Measurements from ENCODE around the gene HMGB1. TPM values are rescaled to one million over a fixed set of nuclear protein-coding genes. Genes with fewer than 3 reads are reported as not detected.

Gene HMGB1
- total RNA-seq, 1 donor from 2014 or later, result 230 TPM

DNA sequence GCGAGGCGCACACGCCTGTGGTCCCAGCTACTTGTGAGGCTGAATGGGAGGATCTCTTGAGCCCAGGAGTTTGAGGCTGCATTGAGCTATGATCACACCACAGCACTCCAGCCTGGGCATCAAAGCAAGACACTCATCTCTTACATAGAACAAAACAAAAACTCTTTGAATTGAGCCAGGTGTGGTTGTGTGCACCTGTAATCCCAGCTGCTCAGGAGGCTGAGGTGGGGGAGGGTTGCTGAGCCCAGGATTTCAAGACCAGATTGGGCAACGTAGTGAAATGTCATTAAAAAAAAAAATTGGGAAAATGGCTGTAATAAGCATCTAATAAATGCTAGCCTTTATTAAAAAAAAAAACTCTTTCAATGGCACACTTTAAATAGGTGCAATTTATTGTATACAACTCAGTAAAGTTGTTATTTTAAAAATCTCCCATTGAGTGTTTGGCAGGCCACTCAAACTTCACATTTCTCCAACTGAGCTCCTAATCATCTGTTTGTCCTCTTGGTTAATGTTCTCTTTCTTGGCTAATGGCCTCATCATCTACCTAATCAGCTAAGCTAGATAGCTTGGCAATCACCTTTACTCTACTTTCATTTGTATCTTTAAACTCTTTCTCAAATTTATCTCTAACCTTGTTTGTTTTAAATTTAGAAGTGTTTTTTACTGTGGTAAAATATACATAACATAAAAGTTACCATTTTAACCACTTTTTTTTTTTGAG, 28.1 kb upstream of the HMGB1 start:
- Mint-ChIP-seq H3K4me3 (ENCODE audit: unreplicated experiment) (no peak overlapping the region), H3K9me3 (ENCODE audit: unreplicated experiment) (no peaks in the 10 kb centered on the region), H3K27me3 (ENCODE audit: unreplicated experiment) (peaks cover 3% of the 10 kb centered on the region), H3K27ac (ENCODE audit: unreplicated experiment) (no peak overlapping the region), H3K36me3 (ENCODE audit: low read depth, unreplicated experiment) (no peaks in the 10 kb centered on the region), H3K4me1 (ENCODE audit: unreplicated experiment) (no peaks in the 10 kb centered on the region)
- no peak for TF ChIP-seq CTCF (IDR thresholded peaks at IDR 0.05; ENCODE audit: unreplicated experiment)
- no peak for DNase-seq (ENCODE audit: low spot score)

DNA sequence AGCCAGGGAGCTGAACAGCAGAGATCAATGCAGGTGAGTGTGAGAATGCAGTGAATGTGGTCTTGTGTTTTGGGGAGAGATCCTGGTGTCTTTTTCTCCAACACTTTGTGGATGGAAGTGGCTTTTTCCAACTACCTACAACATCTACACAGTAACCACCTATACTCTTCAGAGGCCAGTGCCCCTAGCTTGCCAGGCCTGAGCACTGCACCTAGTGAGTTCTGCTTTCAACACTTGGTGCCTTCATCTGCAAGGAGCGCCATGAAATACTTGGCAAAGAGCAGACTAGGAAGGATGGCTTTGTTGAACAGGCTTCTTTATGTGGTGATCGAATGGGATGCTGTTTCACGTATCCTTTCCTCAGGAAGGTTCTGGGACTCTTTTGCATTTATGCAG, 21.3 kb upstream of the HMGB1 start:
- TF ChIP-seq CTCF (IDR thresholded peaks at IDR 0.05; ENCODE audit: unreplicated experiment), result no peak
- Mint-ChIP-seq H3K9me3 (ENCODE audit: unreplicated experiment) (no peaks in the 10 kb centered on the region), H3K36me3 (ENCODE audit: low read depth, unreplicated experiment) (no peaks in the 10 kb centered on the region), H3K4me3 (ENCODE audit: unreplicated experiment) (no peak overlapping the region), H3K27ac (ENCODE audit: unreplicated experiment) (no peak overlapping the region), H3K4me1 (ENCODE audit: unreplicated experiment) (no peaks in the 10 kb centered on the region), H3K27me3 (ENCODE audit: unreplicated experiment) (no peaks in the 10 kb centered on the region)
- no peak for DNase-seq (ENCODE audit: low spot score)

DNA sequence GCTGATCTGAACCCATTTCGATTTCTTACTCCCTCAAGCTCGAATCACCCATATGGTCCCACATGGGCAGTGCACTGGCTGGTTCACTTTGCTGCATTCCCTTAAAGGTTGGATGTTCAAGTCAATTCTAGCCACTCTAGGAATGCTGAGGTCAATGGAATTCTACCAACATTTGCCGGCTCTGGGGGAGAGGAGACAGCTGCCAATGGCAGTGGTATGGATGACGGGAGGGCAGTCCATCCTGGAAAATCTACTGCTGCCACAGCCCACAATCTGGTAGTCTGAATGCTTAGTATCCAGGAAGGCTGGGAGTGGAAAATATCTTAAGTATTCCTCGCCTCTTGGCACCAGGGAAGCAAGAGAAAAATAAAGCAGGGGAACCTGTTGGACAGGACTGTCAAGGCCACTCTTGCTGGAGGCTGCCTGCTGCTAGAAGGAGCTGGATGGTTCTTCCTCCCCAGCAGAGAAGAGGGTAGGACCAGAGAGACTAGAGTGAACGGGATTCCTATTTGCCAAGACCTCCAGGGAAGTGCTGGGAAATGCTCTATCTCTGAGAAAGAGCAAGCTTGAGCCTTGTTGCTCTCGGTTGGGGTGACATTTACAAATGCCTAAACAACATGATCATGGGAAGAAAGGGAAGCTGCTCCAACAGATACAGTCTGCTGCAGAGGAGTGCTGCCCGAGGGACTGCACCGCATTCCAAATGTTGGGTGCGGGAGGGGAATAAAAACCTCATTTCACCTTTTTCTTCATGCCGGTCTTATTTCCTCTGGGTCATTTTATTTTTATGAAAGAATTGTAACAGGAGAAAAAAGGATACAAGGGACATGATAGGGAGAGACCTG, 20.7 kb upstream of the HMGB1 start:
- DNase-seq (ENCODE audit: low spot score), result no peak
- Mint-ChIP-seq H3K4me3 (ENCODE audit: unreplicated experiment) (no peak overlapping the region), H3K4me1 (ENCODE audit: unreplicated experiment) (no peaks in the 10 kb centered on the region), H3K27me3 (ENCODE audit: unreplicated experiment) (no peaks in the 10 kb centered on the region), H3K36me3 (ENCODE audit: low read depth, unreplicated experiment) (no peaks in the 10 kb centered on the region), H3K9me3 (ENCODE audit: unreplicated experiment) (no peaks in the 10 kb centered on the region), H3K27ac (ENCODE audit: unreplicated experiment) (no peak overlapping the region)
- no peak for TF ChIP-seq CTCF (IDR thresholded peaks at IDR 0.05; ENCODE audit: unreplicated experiment)

GRCh38 chr13:30481241-30481760, 15.6 kb upstream of the HMGB1 start:
- DNase-seq (ENCODE audit: low spot score), result no peak
- peaks cover 7% of the 10 kb centered on the region for H3K4me1 Mint-ChIP-seq (ENCODE audit: unreplicated experiment)
- no peak overlapping the region for H3K4me3 Mint-ChIP-seq (ENCODE audit: unreplicated experiment)
- TF ChIP-seq CTCF (IDR thresholded peaks at IDR 0.05; ENCODE audit: unreplicated experiment), result no peak
- no peaks in the 10 kb centered on the region for H3K36me3 Mint-ChIP-seq (ENCODE audit: low read depth, unreplicated experiment)
- H3K27me3 Mint-ChIP-seq (ENCODE audit: unreplicated experiment), result no peaks in the 10 kb centered on the region
- H3K27ac Mint-ChIP-seq (ENCODE audit: unreplicated experiment), result no peak overlapping the region
- no peaks in the 10 kb centered on the region for H3K9me3 Mint-ChIP-seq (ENCODE audit: unreplicated experiment)
